Astrocyte of the cerebellum (primary cell): ENCODE data around the gene STAT4.

Experiments
- DNase-seq: peaks from one replicate; pipeline ENCODE4 v3.0.0-alpha.2; 2011; ENCODE audit warnings: low read depth
- H3K4me3 ChIP-seq: 2 replicates; pipeline ENCODE4 v1.5.1; 2011; ENCODE audit warnings: mild to moderate bottlenecking, low read depth, low read length, moderate library complexity
- CTCF ChIP-seq: IDR thresholded peaks from 2 replicates; pipeline ENCODE4 v1.5.1; 2012; ENCODE audit warnings: low read length, low read depth, moderate library complexity, mild to moderate bottlenecking; ENCODE audit errors: missing control alignments
- in situ Hi-C: cut with HindIII; loops from 2 replicates; pipeline ENCODE4 v1.10.0; 2017; ENCODE audit warnings: low sequenced_read_pairs

STAT4 gene

DNA sequence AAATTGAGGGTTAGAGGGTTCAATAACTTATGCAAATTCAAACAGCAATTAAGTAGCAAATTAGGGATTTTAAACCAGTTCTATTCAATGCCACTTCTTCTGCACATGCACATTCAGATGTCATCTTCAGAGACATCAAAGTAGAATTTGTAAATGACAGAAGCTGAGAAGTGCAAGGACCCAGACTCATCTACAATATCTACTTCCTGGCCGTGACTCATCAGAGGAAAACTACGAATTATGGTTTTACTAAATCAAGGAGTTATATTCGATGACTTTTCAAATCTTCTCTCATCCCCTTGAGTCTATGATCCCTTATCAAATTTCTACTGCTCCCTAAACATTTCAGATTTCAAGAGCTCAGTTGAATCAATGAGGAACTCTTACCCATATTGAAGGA lies 20.0 kb upstream of the STAT4 start:
- in situ Hi-C loops: loop anchor here (25.0 kb wide), 1 partner anchor 342 kb away; no protein-coding TSS in a partner anchor
- no peak for DNase-seq
- no peak for TF ChIP-seq CTCF

DNA sequence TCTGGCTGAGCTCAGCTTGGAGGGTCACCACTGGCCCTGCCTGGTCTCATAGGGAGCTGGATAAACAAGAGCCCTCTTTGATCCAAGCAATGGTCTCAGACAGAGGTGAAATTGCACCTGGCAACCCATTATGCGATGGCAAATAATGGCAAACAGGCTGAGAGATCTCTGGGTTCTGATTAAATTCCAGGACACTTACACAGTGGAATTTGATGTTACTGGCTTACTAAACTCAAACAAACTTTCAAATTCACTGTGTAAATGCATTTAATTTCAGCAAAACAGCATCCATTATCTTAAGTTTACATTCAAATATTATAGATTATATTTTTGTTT lies 19.5 kb upstream of the STAT4 start:
- no peak for DNase-seq
- no peak for TF ChIP-seq CTCF
- in situ Hi-C loops: loop anchor here (25.0 kb wide), 1 partner anchor 342 kb away; no protein-coding TSS in a partner anchor
- no peak overlapping the region for H3K4me3 ChIP-seq

More for the DNA sequence above, 20.0 kb upstream of the STAT4 start:
- H3K4me3 ChIP-seq: no peak overlapping the region

- no peak overlapping the region for H3K4me3 ChIP-seq
- no peak for TF ChIP-seq CTCF
- no peak for DNase-seq
- in situ Hi-C loops: loop anchor here (25.0 kb wide), 1 partner anchor 343 kb away; no protein-coding TSS in a partner anchor
Measured at GRCh38 chr2:191169456-191170300, 18.9 kb upstream of the STAT4 start.

DNA sequence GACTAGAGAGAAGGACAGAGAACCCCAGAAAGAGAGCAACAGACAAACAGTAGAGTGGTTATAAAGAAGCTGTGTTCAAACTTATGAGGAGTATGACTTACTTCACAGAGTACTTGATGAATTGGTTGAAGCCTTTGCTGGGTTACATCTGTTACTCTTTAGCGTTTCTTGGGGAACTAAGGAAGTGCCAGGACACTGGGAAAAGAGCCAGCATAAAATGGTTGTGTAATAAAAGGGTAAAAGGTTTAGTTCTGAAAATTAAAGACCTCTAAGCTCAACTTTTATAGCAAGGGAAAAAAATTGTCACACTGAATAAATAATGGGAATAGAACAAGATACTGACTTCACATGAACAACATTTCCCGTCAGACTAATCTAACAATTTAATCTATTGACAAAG lies 17.0 kb upstream of the STAT4 start:
- in situ Hi-C loops: loop anchor here (25.0 kb wide), 1 partner anchor 345 kb away; no protein-coding TSS in a partner anchor
- peak; percentile 71 for DNase-seq
- TF ChIP-seq CTCF: no peak
- no peak overlapping the region for H3K4me3 ChIP-seq

DNA sequence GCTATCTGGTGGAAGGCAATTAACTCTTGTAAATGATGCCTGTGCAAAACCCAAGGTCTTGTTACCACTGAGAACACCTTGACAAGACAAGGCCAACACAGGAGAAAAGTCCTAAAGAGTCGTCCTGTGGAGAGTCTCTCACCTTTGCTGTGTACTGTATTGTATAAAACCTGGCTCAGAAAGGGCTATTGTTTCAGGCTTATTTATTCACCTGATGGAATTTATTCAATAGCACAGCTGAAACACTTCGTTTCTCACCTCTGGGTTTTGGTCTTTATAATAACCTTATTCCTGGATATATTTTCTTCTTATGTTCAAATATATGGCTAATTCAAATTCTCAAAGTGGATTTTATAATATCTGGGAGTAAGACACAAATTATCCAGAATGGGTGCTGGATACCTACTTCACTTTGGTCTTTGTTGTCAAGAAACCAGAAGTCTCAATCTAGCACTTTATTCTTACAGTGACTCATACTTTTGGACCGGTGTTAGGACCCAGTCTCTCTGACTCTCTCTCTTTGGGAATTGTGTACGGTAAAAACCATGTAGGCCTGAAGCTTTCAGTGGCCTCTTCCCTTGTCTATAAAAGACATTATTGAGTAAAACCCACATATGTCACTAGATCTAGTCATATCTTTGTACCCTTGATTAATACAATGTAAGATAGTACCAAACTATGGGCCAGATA lies 16.1 kb upstream of the STAT4 start:
- in situ Hi-C loops: loop anchor here (25.0 kb wide), 1 partner anchor 345 kb away; no protein-coding TSS in a partner anchor
- no peak for TF ChIP-seq CTCF
- DNase-seq: no peak
- H3K4me3 ChIP-seq: no peak overlapping the region

GRCh38 chr2:191166111-191166755 lies 15.4 kb upstream of the STAT4 start:
- in situ Hi-C loops: loop anchor here (25.0 kb wide), 1 partner anchor 346 kb away; no protein-coding TSS in a partner anchor
- TF ChIP-seq CTCF: no peak
- no peak overlapping the region for H3K4me3 ChIP-seq
- DNase-seq: no peak
